Stimulated activated CD4-positive, alpha-beta T cell treated with anti-CD3 and anti-CD28 coated beads, Interleukin-2, amount 100 ng/mL, for 48 hours (primary cell): ENCODE results near the gene MARCHF11.

Source experiments
- DNase-seq, 2 donors: peaks; one replicate each; pipeline ENCODE4 v3.0.0-alpha.2; 2020

Gene MARCHF11

GRCh38 chr5:16131878-16132277 lies 47.7 kb downstream of the MARCHF11 start:
- no peak for DNase-seq

DNA sequence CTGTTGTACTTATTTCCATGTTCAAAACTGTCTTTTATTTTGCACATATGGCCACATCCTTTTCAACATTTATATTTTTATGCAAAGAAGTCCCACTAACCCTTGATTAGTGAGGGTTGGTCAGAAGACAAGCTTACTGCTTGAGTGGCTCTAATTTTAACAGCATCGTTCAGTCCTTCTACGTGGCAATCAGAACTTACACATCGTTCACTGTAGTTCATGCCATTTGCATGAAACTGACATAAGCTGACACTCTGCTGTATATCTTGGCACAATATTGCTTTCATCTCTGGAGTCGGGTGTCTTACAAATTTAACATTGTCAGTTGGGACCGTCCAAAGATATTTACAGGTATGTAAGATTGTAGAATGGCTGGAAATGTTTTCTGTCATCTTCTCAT lies 50.6 kb downstream of the MARCHF11 start:
- no peak for DNase-seq

DNA sequence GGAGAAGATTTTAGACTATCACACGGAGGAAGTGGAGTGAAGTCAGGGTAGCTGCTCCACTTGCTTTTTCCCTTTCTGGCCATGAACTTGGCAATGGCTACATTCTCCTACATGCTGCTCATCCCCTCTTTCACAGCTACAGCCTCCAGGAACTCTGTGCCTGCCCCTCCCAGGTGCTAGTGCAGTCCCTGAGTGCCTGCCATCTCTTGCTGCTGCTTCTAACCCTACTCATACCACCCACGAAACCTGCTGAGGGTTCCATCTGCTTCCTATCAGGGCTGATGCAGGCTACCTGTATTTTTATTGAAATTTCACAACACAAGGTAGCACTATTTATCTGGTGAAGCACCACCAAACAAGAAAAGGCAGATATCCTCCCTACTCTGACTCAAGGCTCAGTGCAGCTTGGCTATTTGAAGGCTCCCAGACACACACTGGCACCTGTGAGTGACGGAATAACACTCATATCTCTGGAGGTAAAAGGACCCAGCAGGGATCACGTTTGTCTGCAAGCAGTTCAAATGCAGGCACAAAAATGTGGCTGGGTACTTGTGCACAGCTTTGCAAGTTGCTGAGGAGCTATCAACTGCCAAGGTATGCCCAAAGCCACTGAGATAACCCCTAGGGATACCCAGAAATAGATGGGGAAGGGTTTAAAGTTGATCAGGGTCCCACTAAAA lies 51.6 kb downstream of the MARCHF11 start:
- DNase-seq, result no peak

DNA sequence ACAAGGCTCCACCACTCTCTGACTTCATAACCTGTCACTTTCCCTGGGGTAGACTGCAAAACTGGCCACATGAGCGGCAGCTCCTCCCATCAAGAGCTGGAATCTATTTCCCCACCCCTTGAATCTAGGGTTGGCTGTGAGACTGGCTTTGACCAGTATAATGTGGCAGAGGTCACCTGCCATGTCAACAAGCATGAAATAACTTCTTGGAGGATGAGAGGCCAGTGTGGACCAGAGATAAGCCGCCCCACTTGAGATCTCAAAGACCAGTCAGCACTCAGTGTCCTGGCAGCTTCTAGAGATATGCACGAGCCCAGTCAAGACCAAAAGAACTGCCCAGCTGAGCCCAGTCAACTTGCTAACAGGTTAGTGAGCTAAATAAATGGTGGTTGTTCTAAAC lies 59.0 kb downstream of the MARCHF11 start:
- no peak for DNase-seq

DNA sequence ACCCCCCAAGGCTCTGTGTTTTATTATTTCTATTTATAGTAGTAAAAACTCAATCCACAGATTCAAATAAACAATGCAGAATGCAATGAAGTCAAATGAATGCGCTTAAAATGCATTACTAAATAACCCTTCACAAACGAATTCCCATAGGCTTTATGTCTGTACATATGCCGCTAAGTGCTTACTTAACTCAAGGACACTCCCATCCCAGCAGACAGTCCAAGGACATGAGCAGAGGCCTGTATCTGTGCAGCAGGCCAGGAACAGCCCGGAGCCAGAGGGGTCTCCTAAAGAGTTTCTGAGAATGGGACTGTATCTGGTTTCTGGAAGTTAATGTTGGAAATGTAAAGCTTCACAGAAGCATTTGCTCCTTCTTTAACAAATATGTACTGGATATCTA lies 59.8 kb downstream of the MARCHF11 start:
- no peak for DNase-seq

DNA sequence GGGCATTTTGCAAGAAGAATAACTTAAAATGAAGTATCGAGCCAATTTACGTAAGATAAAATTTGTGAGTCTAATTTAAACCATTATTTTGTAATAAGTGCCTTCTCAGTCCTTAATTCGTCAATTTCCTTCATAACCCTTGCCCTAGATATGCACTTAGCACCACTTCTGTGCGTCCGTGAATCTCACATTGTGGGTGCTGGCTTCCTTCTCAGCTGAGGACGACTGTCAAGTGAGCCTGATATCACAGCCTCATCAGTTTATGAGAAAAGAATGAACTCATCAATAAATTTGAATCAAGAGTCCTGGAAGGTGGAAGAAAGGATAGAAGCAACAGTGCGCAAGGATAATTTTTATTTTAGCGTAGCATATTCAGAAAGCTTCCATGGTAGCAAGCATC lies 64.5 kb downstream of the MARCHF11 start:
- DNase-seq, result no peak

DNA sequence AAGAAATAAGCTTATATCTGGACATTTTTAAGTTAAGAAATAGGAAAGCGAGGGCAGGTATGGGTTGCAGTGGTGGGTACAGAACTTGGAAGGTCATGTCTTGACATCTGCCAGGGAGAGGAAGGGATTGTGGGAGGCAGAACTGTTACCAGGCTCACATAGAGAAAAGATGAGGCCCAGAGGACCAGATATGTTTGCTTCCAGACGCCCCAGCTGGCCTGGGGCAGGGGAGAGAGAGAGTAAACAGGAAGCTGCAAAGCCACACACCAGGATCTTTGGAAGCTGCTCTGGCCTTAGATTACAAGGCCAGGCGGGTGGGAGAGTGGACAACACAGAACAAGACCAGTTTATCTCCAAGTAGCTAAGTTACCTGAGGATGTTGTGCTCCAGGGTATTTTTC lies 71.2 kb downstream of the MARCHF11 start:
- no peak for DNase-seq

DNA sequence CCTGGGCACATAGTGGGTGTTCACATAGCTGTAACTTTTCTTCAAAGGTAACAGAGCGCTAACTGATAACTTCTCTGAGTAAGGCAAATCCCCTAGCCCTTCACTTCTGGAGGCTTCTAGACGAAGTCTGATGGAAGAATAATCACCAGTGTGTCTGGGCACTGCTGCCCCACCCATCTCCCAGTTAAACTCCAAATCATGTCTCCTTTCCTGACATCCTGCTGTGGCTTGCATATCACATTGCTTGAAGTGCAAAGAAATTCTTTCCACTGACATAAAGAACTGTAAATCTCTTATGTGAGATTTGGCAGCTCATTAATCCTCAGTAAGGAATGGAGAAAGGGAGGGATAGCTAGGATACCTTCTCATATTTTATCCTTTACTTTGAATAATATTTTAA lies 74.6 kb downstream of the MARCHF11 start:
- no peak for DNase-seq

GRCh38 chr5:16095612-16096011 lies 84.0 kb downstream of the MARCHF11 start:
- DNase-seq, result no peak

DNA sequence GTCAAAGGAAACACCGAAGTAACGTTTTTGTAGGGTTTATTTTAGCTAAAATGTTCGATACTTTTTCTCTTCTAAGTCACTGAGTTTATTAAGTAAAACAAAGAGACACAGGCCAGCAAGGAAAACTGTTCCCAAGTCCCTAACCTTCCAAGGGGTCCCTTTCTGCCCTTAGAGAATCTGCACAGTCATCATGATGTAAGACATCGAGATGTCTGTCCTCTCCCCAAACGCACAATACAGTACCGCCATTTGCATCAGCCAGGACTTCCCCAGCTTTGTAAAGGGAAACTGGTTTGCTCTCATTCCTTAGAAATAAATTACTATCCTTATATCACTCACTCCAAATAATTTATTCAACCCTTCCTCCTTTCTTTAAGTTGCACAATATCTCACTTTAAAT lies 89.3 kb downstream of the MARCHF11 start:
- DNase-seq, result no peak

GRCh38 chr5:16082982-16083381 lies 96.6 kb downstream of the MARCHF11 start:
- no peak for DNase-seq

- DNase-seq, result no peak
Measured at GRCh38 chr5:16082053-16082452, 97.5 kb downstream of the MARCHF11 start.

- DNase-seq, result no peak
Measured at GRCh38 chr5:16081376-16081955, 98.1 kb downstream of the MARCHF11 start.

DNA sequence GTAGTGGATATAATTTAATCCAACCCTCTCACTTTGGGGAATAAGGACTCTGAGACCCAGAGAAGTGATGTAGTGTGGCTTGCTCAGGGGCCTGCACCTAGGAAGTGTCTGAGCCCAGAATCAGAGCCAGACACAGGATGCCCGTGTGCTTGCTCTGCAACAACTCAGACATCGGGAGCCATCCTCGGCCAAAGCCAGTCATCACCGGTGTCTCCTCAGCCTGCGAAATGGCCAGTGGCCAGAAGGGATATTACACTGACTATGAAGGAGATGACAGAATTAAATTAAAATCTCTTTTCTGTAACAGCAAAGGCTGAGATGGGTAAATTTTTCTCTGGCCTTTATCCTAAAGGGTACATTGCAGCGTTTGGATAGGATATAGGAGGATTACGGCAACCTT lies 102.9 kb downstream of the MARCHF11 start:
- DNase-seq, result no peak

DNA sequence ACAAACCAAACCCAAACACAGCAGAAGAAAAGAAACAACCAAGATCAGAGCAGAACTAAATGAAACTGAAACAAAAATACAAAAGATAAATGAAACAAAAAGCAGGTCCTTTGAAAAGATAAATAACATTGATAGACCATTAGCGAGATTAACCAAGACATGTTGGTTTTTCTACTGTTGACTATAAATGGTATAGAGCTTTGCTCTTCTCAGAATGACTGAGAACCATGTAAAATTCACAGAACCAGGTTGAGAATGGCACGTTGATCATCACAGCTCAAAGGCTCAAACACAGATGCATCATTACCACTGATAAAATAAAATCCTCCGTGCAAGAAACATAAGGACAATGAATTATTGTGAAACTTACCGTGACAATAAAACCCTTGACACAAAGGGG lies 105.2 kb downstream of the MARCHF11 start:
- no peak for DNase-seq

DNA sequence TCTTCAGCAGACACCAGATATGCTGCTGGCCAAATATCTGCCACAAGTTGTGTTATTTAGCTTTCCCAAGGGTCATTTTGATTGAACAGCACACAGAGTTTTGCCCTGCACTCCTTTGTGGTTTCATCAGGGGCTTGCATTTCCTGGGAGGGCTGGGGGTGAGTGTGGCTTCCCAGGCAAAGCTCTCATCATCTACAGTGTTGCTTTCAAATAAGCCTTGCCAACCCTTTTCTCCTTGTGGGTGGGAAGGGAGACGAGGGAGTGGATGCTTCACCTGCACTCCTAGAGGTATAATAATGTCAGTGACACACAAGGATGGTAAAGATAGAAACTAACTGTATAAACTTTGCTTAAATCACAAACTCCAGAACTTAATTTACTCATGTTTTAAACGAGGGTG lies 107.0 kb downstream of the MARCHF11 start:
- no peak for DNase-seq

GRCh38 chr5:16067415-16067814 lies 112.2 kb downstream of the MARCHF11 start:
- DNase-seq, result no peak

GRCh38 chr5:16066810-16067209 lies 112.8 kb downstream of the MARCHF11 start:
- DNase-seq, result no peak

DNA sequence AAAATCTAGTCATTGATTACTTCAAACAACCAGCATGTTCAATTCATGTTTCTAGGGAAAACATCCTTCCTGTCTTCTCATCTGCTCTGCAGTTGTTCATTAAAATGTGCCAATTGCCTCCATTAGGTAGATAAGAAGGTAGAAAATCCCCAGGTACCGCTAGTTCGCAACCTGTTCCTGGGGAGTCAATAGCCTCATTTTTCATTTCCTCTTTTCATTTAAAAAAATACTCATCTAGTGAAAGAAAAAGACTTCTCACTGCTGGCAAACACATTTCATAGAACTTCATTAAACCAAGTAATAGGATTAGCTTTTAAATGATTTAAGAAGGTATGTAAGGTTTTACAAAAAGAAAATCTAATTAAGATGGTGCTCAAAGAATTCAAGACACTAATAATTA lies 113.3 kb downstream of the MARCHF11 start:
- DNase-seq, result no peak

DNA sequence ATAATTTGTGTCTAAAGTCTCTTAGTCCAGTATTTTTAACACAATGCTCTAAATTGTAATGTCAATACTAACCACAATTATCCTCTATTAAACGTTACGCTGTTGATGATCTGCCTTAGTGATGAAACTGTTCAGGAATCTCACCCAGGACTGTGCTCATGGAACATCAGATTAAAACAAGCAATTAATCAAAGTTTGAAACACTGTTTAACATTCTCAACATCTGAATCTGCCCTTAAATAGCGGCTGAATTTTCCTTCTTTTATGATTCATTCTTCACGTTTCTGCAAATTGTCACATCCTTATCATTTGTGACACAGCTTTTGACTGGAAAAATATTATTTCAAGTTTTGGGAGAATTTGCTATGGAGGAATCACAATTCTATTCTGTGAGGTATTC lies 113.8 kb downstream of the MARCHF11 start:
- DNase-seq, result no peak

DNA sequence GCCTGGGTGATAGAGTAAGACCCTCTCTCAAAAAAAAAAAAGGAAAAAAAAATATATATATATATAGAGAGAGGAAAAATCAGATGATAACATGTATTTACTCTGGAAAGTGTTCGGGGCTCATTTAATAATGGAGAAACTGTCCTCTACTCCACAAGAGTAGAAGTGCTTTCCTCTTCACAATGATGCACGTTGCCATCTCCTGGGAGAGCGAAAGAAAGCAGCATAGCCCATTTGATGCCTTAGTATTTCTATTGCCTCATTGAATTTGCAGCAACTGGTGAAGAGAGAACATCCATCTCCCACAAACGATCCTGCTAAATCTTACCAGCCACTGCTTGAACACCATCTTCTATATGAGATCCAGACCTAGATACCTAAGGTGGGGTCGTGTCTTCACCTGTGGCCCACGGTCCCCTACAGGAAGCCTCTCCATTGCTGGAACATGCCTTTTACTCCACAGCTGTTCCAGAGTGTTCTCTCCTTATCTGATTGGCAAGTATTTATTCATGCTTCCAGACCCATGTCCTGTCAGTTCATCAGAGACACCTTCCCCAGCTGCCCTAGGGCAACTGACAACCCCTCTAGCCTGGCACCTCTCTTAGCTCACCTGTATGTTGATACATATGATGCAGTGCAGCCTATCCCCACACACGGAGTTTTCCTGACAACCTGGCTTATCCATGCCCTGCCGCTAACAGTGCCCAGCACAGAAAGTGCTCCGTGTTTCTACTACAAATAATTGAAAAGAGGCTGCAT lies 115.3 kb downstream of the MARCHF11 start:
- no peak for DNase-seq

DNA sequence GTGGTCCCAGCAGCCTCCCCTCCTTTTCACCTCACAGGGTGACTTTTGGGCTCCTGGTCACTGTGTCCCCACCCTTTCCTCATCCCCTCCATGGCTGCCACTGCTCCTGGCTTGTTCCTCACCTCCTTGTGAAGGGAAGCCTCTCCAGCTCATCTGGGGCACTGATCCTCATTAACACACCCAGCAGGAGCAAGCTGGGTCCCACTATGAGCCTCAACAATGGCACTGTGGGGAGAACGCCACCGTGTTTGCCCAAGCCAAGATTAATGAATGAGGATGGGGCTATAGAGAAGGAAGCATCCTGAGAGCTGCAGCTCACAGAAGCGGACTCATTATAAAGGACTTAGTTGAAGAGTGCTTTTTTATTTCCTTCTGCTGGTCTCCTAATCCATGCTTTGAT lies 118.4 kb downstream of the MARCHF11 start:
- no peak for DNase-seq

DNA sequence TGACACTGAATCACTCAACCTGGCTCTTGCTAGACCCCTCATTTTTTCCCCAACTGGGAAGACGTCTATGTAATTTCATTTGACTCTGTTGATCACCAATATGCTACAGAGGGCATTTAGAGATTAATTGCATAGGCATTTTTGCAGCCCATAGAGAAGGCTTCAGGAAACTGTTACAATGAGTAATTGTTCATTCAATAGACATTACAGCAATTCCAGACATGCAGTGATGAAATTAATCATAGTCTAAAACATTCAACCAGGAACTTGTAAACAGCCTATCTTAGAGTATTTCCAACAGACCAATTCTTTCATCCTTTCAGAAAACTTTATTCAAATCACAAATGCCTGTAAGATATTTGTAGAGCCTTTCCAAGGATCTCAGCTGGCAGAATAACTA lies 122.3 kb downstream of the MARCHF11 start:
- no peak for DNase-seq

DNA sequence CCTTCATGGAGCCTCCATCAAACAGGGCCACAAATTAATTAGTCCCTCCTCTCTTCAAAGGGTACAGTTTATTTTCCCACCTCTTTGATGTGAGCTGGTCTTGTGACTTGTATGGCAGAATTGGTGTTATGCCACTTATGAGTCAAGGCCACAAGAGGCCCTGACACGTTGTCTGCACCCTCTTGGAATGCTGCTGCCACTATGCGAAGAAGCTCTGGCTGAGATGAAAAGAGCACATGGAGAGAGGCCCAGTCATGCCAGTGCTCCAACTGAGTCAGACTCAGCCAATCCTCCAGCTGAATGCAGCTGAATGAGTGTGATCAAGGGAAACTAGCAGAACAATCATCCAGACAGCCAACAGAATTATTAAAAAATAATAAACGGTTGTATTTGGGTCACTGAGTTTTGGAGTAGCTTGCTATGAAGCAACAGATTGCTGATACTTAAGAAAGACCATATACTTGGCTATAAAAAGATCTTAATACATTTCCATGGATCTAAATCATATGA lies 128.3 kb downstream of the MARCHF11 start:
- DNase-seq, result no peak
